Fibroblast of villous mesenchyme (primary cell): ENCODE data around the gene RAB31. TPM values are rescaled to one million over a fixed set of nuclear protein-coding genes. Genes with fewer than 3 reads are reported as not detected.

Experiments used
- DNase-seq: peaks from one replicate; pipeline ENCODE4 v3.0.0-alpha.2; 2010; ENCODE audit warnings: low read depth
- H3K4me3 ChIP-seq: 2 replicates; pipeline ENCODE4 v1.5.1; 2011; ENCODE audit warnings: low read depth, mild to moderate bottlenecking, low read length
- CTCF ChIP-seq: IDR thresholded peaks from 2 replicates; pipeline ENCODE4 v1.5.1; 2012; ENCODE audit warnings: low read depth, mild to moderate bottlenecking, low read length; ENCODE audit not compliant: insufficient read depth
- total RNA-seq: library from RNA; depleted of rRNA; stranded (reverse); fragments of >200 nt; gene quantifications from 2 replicates; pipeline ENCODE4 v1.2.3, GENCODE V29; 2012

RAB31 gene
- total RNA-seq, 1 donor: 34.5 TPM

DNA sequence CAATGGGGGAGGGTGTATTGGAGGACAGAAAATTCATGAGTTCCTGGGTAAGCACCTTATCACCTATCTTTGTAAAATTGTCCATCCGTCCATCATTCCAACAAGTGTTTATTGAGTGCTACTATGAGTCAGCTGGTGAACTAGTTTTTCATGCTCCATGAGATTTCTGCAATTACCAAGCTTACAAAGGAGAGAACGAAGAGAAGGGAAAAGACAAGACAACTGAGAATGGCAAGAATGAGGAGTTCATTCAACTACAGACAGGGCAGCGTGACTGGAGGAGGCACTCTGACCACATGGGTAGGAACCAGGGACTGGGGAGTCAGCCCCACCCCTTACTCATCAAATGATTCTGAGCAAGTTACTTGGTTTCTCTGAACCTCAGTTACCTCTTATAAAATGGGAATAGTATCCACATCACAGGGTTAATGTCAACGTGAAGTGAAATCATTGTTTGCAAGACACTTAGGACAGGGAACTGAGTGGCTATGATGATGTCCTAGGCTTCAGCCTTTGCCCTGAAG, 159.0 kb downstream of the RAB31 start:
- TF ChIP-seq CTCF: no peak
- DNase-seq: no peak
- H3K4me3 ChIP-seq: no peak overlapping the region

DNA sequence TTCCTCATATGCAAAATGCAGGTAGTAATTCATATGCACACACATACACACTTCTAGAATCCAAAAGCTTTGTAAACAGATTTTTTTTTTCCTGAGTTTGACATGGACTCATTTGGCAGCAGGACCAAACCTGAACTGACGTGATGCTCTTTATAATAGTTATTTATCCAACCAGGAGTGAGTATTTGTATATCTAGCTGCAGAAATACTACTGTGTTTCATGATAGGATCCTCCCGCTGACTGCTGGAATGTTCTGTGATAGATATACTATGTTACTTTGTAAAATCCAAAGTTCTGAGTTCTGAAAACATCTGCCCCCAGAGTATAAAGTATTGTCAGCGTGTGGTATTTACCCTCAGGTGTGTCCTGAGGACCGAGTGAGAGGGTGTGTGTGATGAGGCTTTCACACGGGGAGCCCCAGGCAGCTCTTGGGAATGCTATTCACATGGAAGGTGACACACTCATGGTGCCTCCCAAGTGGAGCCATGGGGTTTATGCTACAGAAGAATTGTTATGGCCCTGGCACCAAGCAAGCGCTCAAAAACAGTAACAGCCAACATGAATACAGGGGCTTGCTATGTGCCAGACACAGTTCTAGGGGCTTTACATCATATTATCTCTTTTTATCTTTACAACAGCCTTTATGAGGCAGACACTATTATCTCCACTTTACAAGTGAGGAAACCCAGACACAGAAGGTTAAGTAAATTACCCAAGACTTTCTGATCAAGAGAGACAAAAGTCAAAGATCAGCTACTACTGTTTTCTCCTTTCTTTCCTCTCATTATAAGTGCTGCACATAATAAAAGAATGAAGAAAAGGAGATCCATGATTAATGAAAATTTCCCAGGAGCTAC, 161.0 kb downstream of the RAB31 start:
- DNase-seq: peak; percentile 94
- H3K4me3 ChIP-seq: no peak overlapping the region
- no peak for TF ChIP-seq CTCF

- no peak overlapping the region for H3K4me3 ChIP-seq
- peak; percentile 97 for DNase-seq
- no peak for TF ChIP-seq CTCF
These were observed 161.8 kb downstream of the RAB31 start for GRCh38 chr18:9869715-9870430.

- no peak for DNase-seq
- TF ChIP-seq CTCF: no peak
- no peak overlapping the region for H3K4me3 ChIP-seq
These were observed 162.4 kb downstream of the RAB31 start for GRCh38 chr18:9870431-9871008.

DNA sequence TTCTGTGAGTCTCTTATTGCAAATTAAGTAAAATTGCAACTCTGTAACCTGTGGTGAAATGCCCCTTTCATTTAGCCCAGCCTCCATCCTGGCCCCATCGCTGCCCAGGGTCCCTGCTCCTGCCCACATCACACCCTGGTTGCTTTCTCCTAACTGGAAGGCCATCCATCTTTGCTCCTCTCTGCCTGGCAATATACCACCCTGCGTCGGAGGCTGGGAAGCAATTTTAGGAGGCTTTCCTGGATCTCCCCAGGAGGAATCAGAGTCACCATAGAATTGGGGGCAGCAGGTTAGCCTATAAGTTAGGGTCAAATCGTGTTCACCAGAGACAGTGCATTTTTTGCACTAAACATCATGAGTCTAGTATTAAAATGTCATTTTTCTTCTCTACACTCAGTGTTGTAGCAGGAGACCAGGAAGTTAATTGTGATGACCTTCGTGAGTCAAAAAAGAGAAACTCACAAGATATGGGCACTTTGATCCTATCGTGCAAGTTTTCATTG, 163.2 kb downstream of the RAB31 start:
- no peak for TF ChIP-seq CTCF
- no peak for DNase-seq
- H3K4me3 ChIP-seq: no peak overlapping the region

- no peak overlapping the region for H3K4me3 ChIP-seq
- no peak for DNase-seq
- no peak for TF ChIP-seq CTCF
These were observed 164.7 kb downstream of the RAB31 start for GRCh38 chr18:9872823-9873222.
